HepG2 (cell line): ENCODE measurements around the gene NCAM2. TPM values are rescaled to one million over a fixed set of nuclear protein-coding genes. Genes with fewer than 3 reads are reported as not detected.
A peak's percentile ranks its signal among the peaks of the same experiment; 100 is the strongest.

Experiments
- ATAC-seq: fragments of 200-7000 bp; cut with Tn5 transposase; 3 replicates; pipeline ENCODE4 v1.9.1; 2020; ENCODE audit warnings: mild to moderate bottlenecking, moderate library complexity
- BruUV-seq: library from RNA; stranded (reverse); fragments of 400-500 nt; replicated peaks from 2 replicates; lab custom pipeline; 2021; lab: Mats Ljungman, UMichigan
- CTCF ChIA-PET: fragments of 300-600 bp; formaldehyde crosslinking; extraction: SDS; loops from one replicate; lab custom pipeline; 2021; ENCODE audit warnings: low total read pairs, inconsistent platforms, low intra/inter-chr PET ratio; lab: Yijun Ruan, JAX
- POLR2A ChIA-PET: fragments of 350-600 bp; sonication (Branson Sonifier 250); formaldehyde crosslinking; loops from one replicate; lab custom pipeline; 2020; ENCODE audit warnings: antibody characterized with exemption, inconsistent platforms; lab: Yijun Ruan, JAX
- DNase-seq: peaks from one replicate; pipeline ENCODE4 v3.0.0-alpha.2; 2015; ENCODE audit warnings: low spot score
- FAIRE-seq: peaks from 3 replicates; lab custom pipeline; 2011; peaks lifted over from hg19 to GRCh38; lab: Jason Lieb, UNC
- H2AFZ ChIP-seq: one replicate; pipeline ENCODE4 v1.6.1; 2011; ENCODE audit warnings: low read length, inconsistent platforms
- H3K27ac ChIP-seq: fragments of 300-600 bp; 3 replicates; pipeline ENCODE4 v1.8.0; 2011; ENCODE audit warnings: mixed run types, mild to moderate bottlenecking, mixed read lengths, low read length, inconsistent platforms; ENCODE audit not compliant: insufficient read depth; ENCODE audit errors: extremely low read length
- H3K27me3 ChIP-seq, 2 experiments: fragments of 200-600 bp in 1 of 2; 2 replicates in 1 of 2; 3 replicates in 1 of 2; pipeline versions ENCODE4 v1.6.0 to v1.8.0; 2011; ENCODE audit warnings: low read length in 2 of 2, mild to moderate bottlenecking in 2 of 2, moderate library complexity in 2 of 2, inconsistent platforms in 1 of 2; ENCODE audit not compliant: insufficient read depth in 2 of 2, control insufficient read depth in 1 of 2
- H3K36me3 ChIP-seq, 2 experiments: fragments of 200-600 bp in 1 of 2; replicated peaks in 1 of 2; 2 replicates in 1 of 2; 3 replicates in 1 of 2; pipeline versions ENCODE4 v1.5.1 to v1.8.0; 2011; ENCODE audit warnings: low read length in 2 of 2, inconsistent platforms in 1 of 2; ENCODE audit not compliant: insufficient read depth in 2 of 2, control insufficient read depth in 1 of 2
- H3K4me1 ChIP-seq: 2 replicates; pipeline ENCODE4 v1.5.1; 2012; ENCODE audit warnings: low read length, inconsistent platforms; ENCODE audit not compliant: insufficient read depth
- H3K4me2 ChIP-seq: 2 replicates; pipeline ENCODE4 v1.6.0; 2011; ENCODE audit warnings: low read depth, low read length, inconsistent platforms
- H3K4me3 ChIP-seq, 3 experiments: fragments of 200-600 bp in 1 of 3; sonication (generic), shearing (Covaris generic) in 1 of 3; replicated peaks in 1 of 3; 2 replicates each; pipeline ENCODE4 v1.5.1; 2011 to 2016; ENCODE audit warnings: low read length in 3 of 3, inconsistent platforms in 2 of 3, low read depth in 2 of 3, mild to moderate bottlenecking in 2 of 3, control low read depth in 1 of 3, mixed read lengths in 1 of 3; ENCODE audit not compliant: insufficient read depth in 1 of 3
- H3K79me2 ChIP-seq: one replicate; pipeline ENCODE4 v1.6.1; 2011; ENCODE audit warnings: low read length, inconsistent platforms; ENCODE audit not compliant: insufficient read depth
- H3K9ac ChIP-seq: 2 replicates; pipeline ENCODE4 v1.6.0; 2011; ENCODE audit warnings: mild to moderate bottlenecking, low read depth, low read length, inconsistent platforms; ENCODE audit not compliant: insufficient read depth
- H3K9me3 ChIP-seq: 2 replicates; pipeline ENCODE4 v1.5.1; 2012; ENCODE audit warnings: mild to moderate bottlenecking, low read length
- H4K20me1 ChIP-seq: 2 replicates; pipeline ENCODE4 v1.6.0; 2011; ENCODE audit warnings: inconsistent platforms, mild to moderate bottlenecking, low read length, moderate library complexity; ENCODE audit not compliant: insufficient read depth
- MAFF ChIP-seq: IDR thresholded peaks from 2 replicates; pipeline ENCODE4 v1.6.1; 2011; ENCODE audit warnings: low read depth, low read length, improper control_type of control experiment
- MAFK ChIP-seq, 2 experiments: IDR thresholded peaks in 1 of 2; conservative IDR thresholded peaks in 1 of 2; 2 replicates each; pipeline ENCODE4 v1.6.1; 2011; ENCODE audit warnings: improper control_type of control experiment in 2 of 2, low read length in 2 of 2
- NPAS2 ChIP-seq: sonication (generic); formaldehyde crosslinking; IDR thresholded peaks from 2 replicates; pipeline ENCODE4 v1.8.0; 2022; ENCODE audit warnings: mild to moderate bottlenecking, missing genetic modification reagents, borderline replicate concordance
- NRL ChIP-seq: sonication (generic); formaldehyde crosslinking; IDR thresholded peaks from 2 replicates; pipeline ENCODE4 v1.5.0; 2020; ENCODE audit warnings: missing genetic modification reagents, mild to moderate bottlenecking, moderate library complexity, borderline replicate concordance
- WIZ ChIP-seq: sonication (generic); formaldehyde crosslinking; IDR thresholded peaks from 2 replicates; pipeline ENCODE4 v1.5.1; 2020; ENCODE audit warnings: mild to moderate bottlenecking, missing genetic modification reagents
- ZNF598 ChIP-seq: sonication (generic); formaldehyde crosslinking; IDR thresholded peaks from 2 replicates; pipeline ENCODE4 v1.5.1; 2020; ENCODE audit warnings: mild to moderate bottlenecking, missing genetic modification reagents, borderline replicate concordance
- WGBS: methylation state at CpG from one replicate; pipeline ENCODE4 v1.1.6; 2017; ENCODE audit warnings: low lambda C conversion rate; 5-methylcytosine and 5-hydroxymethylcytosine counted together
- in situ Hi-C: cut with HindIII; loops from 2 replicates; pipeline ENCODE4 v1.10.0; 2017; ENCODE audit warnings: low pct_unique_long_range_greater_than_20kb; ENCODE audit not compliant: extremely low pct_ligation_motif_present
- intact Hi-C: fragments of 100-400 bp; cut with micrococcal nuclease; formaldehyde crosslinking; loops from one replicate; pipeline ENCODE4 v1.10.0; 2022; ENCODE audit not compliant: unreplicated experiment
- polyA plus RNA-seq, 8 experiments: library from polyadenylated mRNA; depleted of rRNA in 3 of 8; stranded (reverse) in 7 of 8; unstranded in 1 of 8; fragments of >200 nt; fragmentation: Illumina TruSeq in 4 of 8; extraction: Trizol in 4 of 8; gene quantifications; 2 replicates each; pipeline versions ENCODE4 v1.2.1 to v1.2.3, GENCODE V29; 2011 to 2016; ENCODE audit warnings: low read depth in 4 of 8, missing spikeins in 1 of 8, mixed read lengths in 1 of 8; ENCODE audit not compliant: insufficient read depth in 1 of 8
- total RNA-seq, 5 experiments: library from RNA; depleted of rRNA; stranded (reverse); fragments of >200 nt; fragmentation: Illumina TruSeq; extraction: Trizol; gene quantifications; 2 replicates each; pipeline ENCODE4 v1.2.3, GENCODE V29; 2016; ENCODE audit warnings: low read depth in 1 of 5
- TF ChIP-seq, protein P1 (sequence below): sonication (generic); formaldehyde crosslinking; IDR thresholded peaks from 2 replicates; pipeline ENCODE4 v1.4.0; 2020; ENCODE audit warnings: missing genetic modification reagents, mild to moderate bottlenecking, borderline replicate concordance

The NCAM2 gene
- total and polyA plus RNA-seq, 2 of the 13 experiments (the other 11 are each of a cell fraction or from before 2014, with no cell fraction given), result not detected

- Histone ChIP-seq H4K20me1 (no peaks in the 10 kb centered on the region), H3K4me3 (no peak overlapping the region), H3K79me2 (no peaks in the 10 kb centered on the region), H3K9me3 (peaks cover 39% of the 10 kb centered on the region; the same call in 1 of the 2 replicates), H3K4me1 (no peaks in the 10 kb centered on the region), H3K4me2 (no peak overlapping the region), H3K9ac (no peak overlapping the region), H2AFZ (no peak overlapping the region), H3K36me3 (no peaks in the 10 kb centered on the region), H3K27ac (no peak overlapping the region), H3K27me3 (no peaks in the 10 kb centered on the region)
- DNase-seq (no peak), ATAC-seq (no peak), FAIRE-seq (no peak)
- TF ChIP-seq NRL (CRISPR knock-in tag) (no peak), ZNF598 (CRISPR knock-in tag) (no peak)
- ChIA-PET CTCF (no interaction called here), POLR2A (no interaction called here)
- in situ Hi-C loops (no loop called here), intact Hi-C loops (no loop called here)
- BruUV-seq, result no TSS peak
- WGBS, result 10% methylated on average over 4 of the region's 4 CpGs
These were observed 53.2 kb downstream of the NCAM2 start for GRCh38 chr21:21051109-21052055.

DNA sequence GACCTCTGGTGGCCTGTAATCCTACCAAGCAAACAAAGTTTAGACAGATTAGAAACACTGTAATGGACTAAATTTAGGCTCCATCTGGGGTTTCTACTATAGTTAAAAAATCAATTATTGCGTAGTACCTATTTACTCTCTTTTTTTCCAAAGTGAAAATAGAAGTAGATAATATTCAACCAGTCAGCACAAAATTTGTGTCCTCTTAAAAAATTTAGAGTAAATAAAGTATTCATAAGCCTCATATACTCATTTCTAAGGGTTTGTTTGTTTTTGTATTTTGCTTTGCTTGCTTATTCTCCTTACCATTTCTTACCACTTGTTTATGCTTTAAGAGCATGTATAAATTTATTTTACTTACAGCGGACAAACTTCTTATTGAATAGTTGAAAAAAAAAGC, 54.5 kb downstream of the NCAM2 start:
- intact Hi-C loops (no loop called here), in situ Hi-C loops (no loop called here)
- H3K36me3 ChIP-seq, result no peaks in the 10 kb centered on the region
- no peak overlapping the region for H3K4me3 ChIP-seq
- H3K27me3 ChIP-seq, result no peaks in the 10 kb centered on the region
- H3K4me2 ChIP-seq, result no peak overlapping the region
- no peaks in the 10 kb centered on the region for H3K79me2 ChIP-seq
- H2AFZ ChIP-seq, result no peak overlapping the region
- ATAC-seq (no peak), DNase-seq (no peak), FAIRE-seq (no peak)
- ChIA-PET POLR2A (no interaction called here), CTCF (no interaction called here)
- peaks cover 34% of the 10 kb centered on the region; the same call in 1 of the 2 replicates for H3K9me3 ChIP-seq
- H3K4me1 ChIP-seq, result no peaks in the 10 kb centered on the region
- WGBS, result 24% methylated on average over 2 of the region's 2 CpGs
- no peak overlapping the region for H3K27ac ChIP-seq
- BruUV-seq, result no TSS peak
- H4K20me1 ChIP-seq, result no peaks in the 10 kb centered on the region
- no peak overlapping the region for H3K9ac ChIP-seq
- TF ChIP-seq, protein P1, sequence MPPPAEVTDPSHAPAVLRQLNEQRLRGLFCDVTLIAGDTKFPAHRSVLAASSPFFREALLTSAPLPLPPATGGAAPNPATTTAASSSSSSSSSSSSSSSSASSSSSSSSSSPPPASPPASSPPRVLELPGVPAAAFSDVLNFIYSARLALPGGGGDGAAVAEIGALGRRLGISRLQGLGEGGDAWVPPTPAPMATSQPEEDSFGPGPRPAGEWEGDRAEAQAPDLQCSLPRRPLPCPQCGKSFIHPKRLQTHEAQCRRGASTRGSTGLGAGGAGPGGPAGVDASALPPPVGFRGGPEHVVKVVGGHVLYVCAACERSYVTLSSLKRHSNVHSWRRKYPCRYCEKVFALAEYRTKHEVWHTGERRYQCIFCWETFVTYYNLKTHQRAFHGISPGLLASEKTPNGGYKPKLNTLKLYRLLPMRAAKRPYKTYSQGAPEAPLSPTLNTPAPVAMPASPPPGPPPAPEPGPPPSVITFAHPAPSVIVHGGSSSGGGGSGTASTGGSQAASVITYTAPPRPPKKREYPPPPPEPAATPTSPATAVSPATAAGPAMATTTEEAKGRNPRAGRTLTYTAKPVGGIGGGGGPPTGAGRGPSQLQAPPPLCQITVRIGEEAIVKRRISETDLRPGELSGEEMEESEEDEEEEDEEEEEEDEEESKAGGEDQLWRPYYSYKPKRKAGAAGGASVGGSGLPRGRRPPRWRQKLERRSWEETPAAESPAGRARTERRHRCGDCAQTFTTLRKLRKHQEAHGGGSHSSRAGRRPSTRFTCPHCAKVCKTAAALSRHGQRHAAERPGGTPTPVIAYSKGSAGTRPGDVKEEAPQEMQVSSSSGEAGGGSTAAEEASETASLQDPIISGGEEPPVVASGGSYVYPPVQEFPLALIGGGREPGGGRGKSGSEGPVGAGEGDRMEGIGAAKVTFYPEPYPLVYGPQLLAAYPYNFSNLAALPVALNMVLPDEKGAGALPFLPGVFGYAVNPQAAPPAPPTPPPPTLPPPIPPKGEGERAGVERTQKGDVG (CRISPR knock-in tag), result no peak
- TF ChIP-seq MAFF (peak; percentile 19; the same call in 1 of the 2 replicates), MAFK (conservative IDR thresholded peaks at IDR 0.05 in 1 of 2, IDR thresholded peaks at IDR 0.05 in 1 of 2; ENCODE audit: low read length in 2 of 2) (peak; percentile 25 to 46; a peak in 3 of 4 replicates), NPAS2 (CRISPR knock-in tag) (no peak), WIZ (CRISPR knock-in tag) (no peak)
